Measurements from ENCODE around the gene HLTF. TPM values are rescaled to one million over a fixed set of nuclear protein-coding genes. Genes with fewer than 3 reads are reported as not detected.

The HLTF gene
- total and polyA plus RNA-seq, 2 experiments from 2014 or later = 25.0 to 28.6 TPM

GRCh38 chr3:149042789-149043386, 43.4 kb downstream of the HLTF start:
- H2AFZ ChIP-seq = peak overlapping the region; percentile 12
- TF ChIP-seq EZH2phosphoT487 (IDR thresholded peaks at IDR 0.05; ENCODE audit: insufficient read depth, low read depth) = no peak

GRCh38 chr3:149038322-149038721, 48.0 kb downstream of the HLTF start:
- Histone ChIP-seq H4K20me1 (ENCODE audit: insufficient read depth) (no peaks in the 10 kb centered on the region), H3F3A (ENCODE audit: insufficient read depth) (no peaks in the 10 kb centered on the region; the same call in 1 of the 2 replicates), H3K4me2 (ENCODE audit: unreplicated experiment) (no peak overlapping the region), H3K27ac (no peak overlapping the region), H3K79me2 (ENCODE audit: insufficient read depth) (no peaks in the 10 kb centered on the region), H3K4me1 (ENCODE audit: insufficient read depth) (peaks cover 9% of the 10 kb centered on the region), H3K9ac (no peak overlapping the region), H3K9me3 (ENCODE audit: low read depth) (no peaks in the 10 kb centered on the region), H3K4me3 (no peak overlapping the region), H2AFZ (no peak overlapping the region), H3K27me3 (replicated peaks; ENCODE audit: insufficient read depth) (no peaks in the 10 kb centered on the region), H3K36me3 (ENCODE audit: low read depth) (peaks cover 40% of the 10 kb centered on the region), H3K9me2 (ENCODE audit: insufficient read depth) (no peaks in the 10 kb centered on the region)
- 90 to 95% methylated on average over 2 of the region's 2 CpGs for WGBS, 2 experiments (ENCODE audit: low coverage in 1 of 2, low lambda C conversion rate in 2 of 2, missing lambda C conversion rate in 2 of 2)
- no peak for DNase-seq
- in situ Hi-C loops (cut with MboI) = no loop called here
- TF ChIP-seq EZH2 (IDR thresholded peaks at IDR 0.05; ENCODE audit: insufficient read depth, poor library complexity, severe bottlenecking) (no peak), EZH2phosphoT487 (IDR thresholded peaks at IDR 0.05; ENCODE audit: insufficient read depth, low read depth) (no peak)

More at GRCh38 chr3:149042789-149043386, 43.4 kb downstream of the HLTF start:
- Histone ChIP-seq H3K9me3 (ENCODE audit: low read depth) (no peaks in the 10 kb centered on the region), H3K4me2 (ENCODE audit: unreplicated experiment) (peak overlapping the region; percentile 25), H3K9me2 (ENCODE audit: insufficient read depth) (no peaks in the 10 kb centered on the region), H3K4me1 (ENCODE audit: insufficient read depth) (peaks cover 11% of the 10 kb centered on the region), H3K4me3 (no peak overlapping the region), H3K79me2 (ENCODE audit: insufficient read depth) (no peaks in the 10 kb centered on the region), H3K36me3 (ENCODE audit: low read depth) (peaks cover 37% of the 10 kb centered on the region), H3K27me3 (replicated peaks; ENCODE audit: insufficient read depth) (no peaks in the 10 kb centered on the region), H3K9ac (peak overlapping the region; percentile 29; the same call in 1 of the 2 replicates), H4K20me1 (ENCODE audit: insufficient read depth) (no peaks in the 10 kb centered on the region), H3F3A (ENCODE audit: insufficient read depth) (no peaks in the 10 kb centered on the region; the same call in 1 of the 2 replicates), H3K27ac (peak overlapping the region; percentile 47)
- 79 to 96% methylated on average over 1 of the region's 1 CpG for WGBS, 2 experiments (ENCODE audit: low coverage in 1 of 2, low lambda C conversion rate in 2 of 2, missing lambda C conversion rate in 2 of 2)
- DNase-seq = peak; percentile 67
- in situ Hi-C loops (cut with MboI) = no loop called here

- Histone ChIP-seq H3K4me2 (ENCODE audit: unreplicated experiment) (no peak overlapping the region), H3K27me3 (replicated peaks; ENCODE audit: insufficient read depth) (no peaks in the 10 kb centered on the region), H3K4me1 (ENCODE audit: insufficient read depth) (peaks cover 3% of the 10 kb centered on the region), H4K20me1 (ENCODE audit: insufficient read depth) (no peaks in the 10 kb centered on the region), H2AFZ (no peak overlapping the region), H3K9me2 (ENCODE audit: insufficient read depth) (no peaks in the 10 kb centered on the region), H3K4me3 (no peak overlapping the region), H3K9me3 (ENCODE audit: low read depth) (no peaks in the 10 kb centered on the region), H3K36me3 (ENCODE audit: low read depth) (peaks cover 43% of the 10 kb centered on the region), H3K79me2 (ENCODE audit: insufficient read depth) (no peaks in the 10 kb centered on the region), H3K9ac (no peak overlapping the region), H3F3A (ENCODE audit: insufficient read depth) (no peaks in the 10 kb centered on the region; the same call in 1 of the 2 replicates), H3K27ac (no peak overlapping the region)
- TF ChIP-seq EZH2 (IDR thresholded peaks at IDR 0.05; ENCODE audit: insufficient read depth, poor library complexity, severe bottlenecking) (no peak), EZH2phosphoT487 (IDR thresholded peaks at IDR 0.05; ENCODE audit: insufficient read depth, low read depth) (no peak)
- in situ Hi-C loops (cut with MboI) = no loop called here
- no peak for DNase-seq
- WGBS, 2 experiments (ENCODE audit: low coverage in 1 of 2, low lambda C conversion rate in 2 of 2, missing lambda C conversion rate in 2 of 2) = 68 to 76% methylated on average over 4 of the region's 4 CpGs
Measured at GRCh38 chr3:149037684-149038083, 48.6 kb downstream of the HLTF start.

GRCh38 chr3:149031096-149031495, 55.2 kb downstream of the HLTF start:
- Histone ChIP-seq H3K27me3 (replicated peaks; ENCODE audit: insufficient read depth) (no peaks in the 10 kb centered on the region), H3K4me2 (ENCODE audit: unreplicated experiment) (no peak overlapping the region), H3K9ac (no peak overlapping the region), H2AFZ (no peak overlapping the region), H3F3A (ENCODE audit: insufficient read depth) (no peaks in the 10 kb centered on the region), H3K4me1 (ENCODE audit: insufficient read depth) (no peaks in the 10 kb centered on the region), H3K9me3 (ENCODE audit: low read depth) (no peaks in the 10 kb centered on the region), H4K20me1 (ENCODE audit: insufficient read depth) (no peaks in the 10 kb centered on the region), H3K4me3 (no peak overlapping the region), H3K27ac (no peak overlapping the region), H3K79me2 (ENCODE audit: insufficient read depth) (no peaks in the 10 kb centered on the region), H3K36me3 (ENCODE audit: low read depth) (peaks cover 60% of the 10 kb centered on the region), H3K9me2 (ENCODE audit: insufficient read depth) (no peaks in the 10 kb centered on the region)
- DNase-seq = no peak
- 94 to 95% methylated on average over 2 of the region's 2 CpGs for WGBS, 2 experiments (ENCODE audit: low coverage in 1 of 2, low lambda C conversion rate in 2 of 2, missing lambda C conversion rate in 2 of 2)
- no peak for TF ChIP-seq EZH2 (IDR thresholded peaks at IDR 0.05; ENCODE audit: insufficient read depth, poor library complexity, severe bottlenecking)
- no peak for TF ChIP-seq EZH2phosphoT487 (IDR thresholded peaks at IDR 0.05; ENCODE audit: insufficient read depth, low read depth)
- in situ Hi-C loops (cut with MboI) = no loop called here
